HG03066 (cell line): ENCODE data around the gene C4B.
"Not testable (repeated sequence)": the region's sequence is repeated elsewhere in the genome, so short reads cannot be mapped to it uniquely, and the experiment has no call there.

Experiments
- ATAC-seq: cut with Tn5 transposase; IDR thresholded peaks from one replicate; pipeline ENCODE4 v1.9.1; 2021; ENCODE audit warnings: low read depth; ENCODE audit not compliant: unreplicated experiment

Gene C4B

DNA sequence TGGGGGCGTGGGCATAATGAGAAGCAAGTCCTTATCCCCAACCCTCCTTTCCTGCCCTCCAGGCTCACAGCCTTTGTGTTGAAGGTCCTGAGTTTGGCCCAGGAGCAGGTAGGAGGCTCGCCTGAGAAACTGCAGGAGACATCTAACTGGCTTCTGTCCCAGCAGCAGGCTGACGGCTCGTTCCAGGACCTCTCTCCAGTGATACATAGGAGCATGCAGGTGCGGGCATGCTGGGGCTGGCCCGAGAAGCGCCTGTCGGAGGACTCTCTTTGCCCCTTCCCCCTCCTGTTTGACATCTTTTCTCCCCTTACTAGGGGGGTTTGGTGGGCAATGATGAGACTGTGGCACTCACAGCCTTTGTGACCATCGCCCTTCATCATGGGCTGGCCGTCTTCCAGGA lies 14.0 kb downstream of the C4B start:
- not testable (repeated sequence) for ATAC-seq

DNA sequence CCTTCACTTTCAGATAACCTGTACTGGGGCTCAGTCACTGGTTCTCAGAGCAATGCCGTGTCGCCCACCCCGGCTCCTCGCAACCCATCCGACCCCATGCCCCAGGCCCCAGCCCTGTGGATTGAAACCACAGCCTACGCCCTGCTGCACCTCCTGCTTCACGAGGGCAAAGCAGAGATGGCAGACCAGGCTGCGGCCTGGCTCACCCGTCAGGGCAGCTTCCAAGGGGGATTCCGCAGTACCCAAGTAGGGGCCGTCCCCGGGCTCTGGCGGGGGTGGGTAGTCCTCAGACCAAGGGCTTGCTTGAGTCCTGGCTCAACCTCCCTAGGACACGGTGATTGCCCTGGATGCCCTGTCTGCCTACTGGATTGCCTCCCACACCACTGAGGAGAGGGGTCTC lies 15.0 kb downstream of the C4B start:
- not testable (repeated sequence) for ATAC-seq

GRCh38 chr6:32035283-32036013 lies 20.9 kb downstream of the C4B start:
- ATAC-seq: not testable (repeated sequence)

DNA sequence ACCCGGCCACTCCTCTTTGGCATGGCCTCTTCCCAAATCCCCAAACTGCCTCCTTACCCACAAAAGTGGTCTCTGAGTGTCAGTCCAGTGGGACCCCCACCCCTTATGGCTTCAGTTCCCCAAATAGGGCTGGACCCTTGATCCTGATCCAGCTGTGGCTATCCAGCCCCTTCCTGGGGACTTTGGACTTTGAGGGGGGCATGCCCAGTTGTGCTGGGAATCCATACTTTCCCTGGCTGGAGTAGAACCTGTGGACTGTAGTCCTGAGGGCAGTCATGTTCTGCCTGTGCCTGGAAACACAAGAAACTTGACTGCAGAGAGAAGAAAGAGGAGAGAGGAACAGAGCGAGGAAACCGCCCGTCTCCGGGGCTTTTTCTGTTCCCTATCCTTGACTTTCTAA lies 22.5 kb downstream of the C4B start:
- ATAC-seq: not testable (repeated sequence)

DNA sequence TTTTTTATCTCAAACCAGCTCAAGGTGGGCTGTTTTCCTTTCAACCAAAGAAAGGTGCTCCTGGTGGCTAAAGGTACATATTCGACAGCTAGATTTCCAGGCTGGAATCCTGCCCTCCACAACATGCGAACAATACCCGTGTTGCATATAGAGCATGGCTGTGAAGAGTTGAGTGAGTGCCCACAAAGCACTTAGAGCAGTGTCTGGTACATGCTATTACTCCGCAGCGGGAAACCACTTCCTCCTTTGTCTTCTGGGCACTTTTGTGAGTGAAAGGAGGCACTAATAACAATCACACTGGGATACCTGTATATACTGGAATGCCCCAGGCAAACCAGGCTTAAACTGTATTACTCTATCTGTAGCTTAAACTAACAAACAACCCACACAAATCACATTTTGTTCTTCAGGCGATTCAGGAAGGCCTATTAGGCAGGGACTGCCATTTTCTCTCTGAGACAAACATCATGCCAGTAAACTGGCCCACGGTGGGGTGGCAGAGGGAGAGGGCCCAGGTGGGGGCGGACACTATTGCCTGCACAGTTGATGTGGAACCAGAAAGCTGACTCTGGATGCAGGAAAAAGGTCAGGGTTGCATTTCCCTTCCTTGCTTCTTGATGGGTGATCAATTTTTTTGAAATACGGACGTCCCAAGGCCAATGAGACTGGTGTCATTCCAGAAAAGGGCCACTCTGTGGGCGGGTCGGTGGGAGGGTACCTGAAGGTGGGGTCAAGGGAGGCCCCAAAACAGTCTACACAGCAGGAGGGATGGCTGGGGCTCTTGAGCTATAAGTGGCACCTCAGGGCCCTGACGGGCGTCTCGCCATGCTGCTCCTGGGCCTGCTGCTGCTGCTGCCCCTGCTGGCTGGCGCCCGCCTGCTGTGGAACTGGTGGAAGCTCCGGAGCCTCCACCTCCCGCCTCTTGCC lies 23.3 kb downstream of the C4B start, which contains the start of gene CYP21A2:
TSS of gene CYP21A2 (plus strand) at position 818 of the 927 bp plus-strand sequence. CDS start at position 826, 8 bp downstream.
- ATAC-seq: not testable (repeated sequence)

DNA sequence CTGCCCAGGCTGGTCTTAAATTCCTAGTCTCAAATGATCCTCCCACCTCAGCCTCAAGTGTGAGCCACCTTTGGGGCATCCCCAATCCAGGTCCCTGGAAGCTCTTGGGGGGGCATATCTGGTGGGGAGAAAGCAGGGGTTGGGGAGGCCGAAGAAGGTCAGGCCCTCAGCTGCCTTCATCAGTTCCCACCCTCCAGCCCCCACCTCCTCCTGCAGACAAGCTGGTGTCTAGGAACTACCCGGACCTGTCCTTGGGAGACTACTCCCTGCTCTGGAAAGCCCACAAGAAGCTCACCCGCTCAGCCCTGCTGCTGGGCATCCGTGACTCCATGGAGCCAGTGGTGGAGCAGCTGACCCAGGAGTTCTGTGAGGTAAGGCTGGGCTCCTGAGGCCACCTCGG lies 24.3 kb downstream of the C4B start:
- ATAC-seq: not testable (repeated sequence)

GRCh38 chr6:32039321-32040274 lies 25.0 kb downstream of the C4B start:
- not testable (repeated sequence) for ATAC-seq

DNA sequence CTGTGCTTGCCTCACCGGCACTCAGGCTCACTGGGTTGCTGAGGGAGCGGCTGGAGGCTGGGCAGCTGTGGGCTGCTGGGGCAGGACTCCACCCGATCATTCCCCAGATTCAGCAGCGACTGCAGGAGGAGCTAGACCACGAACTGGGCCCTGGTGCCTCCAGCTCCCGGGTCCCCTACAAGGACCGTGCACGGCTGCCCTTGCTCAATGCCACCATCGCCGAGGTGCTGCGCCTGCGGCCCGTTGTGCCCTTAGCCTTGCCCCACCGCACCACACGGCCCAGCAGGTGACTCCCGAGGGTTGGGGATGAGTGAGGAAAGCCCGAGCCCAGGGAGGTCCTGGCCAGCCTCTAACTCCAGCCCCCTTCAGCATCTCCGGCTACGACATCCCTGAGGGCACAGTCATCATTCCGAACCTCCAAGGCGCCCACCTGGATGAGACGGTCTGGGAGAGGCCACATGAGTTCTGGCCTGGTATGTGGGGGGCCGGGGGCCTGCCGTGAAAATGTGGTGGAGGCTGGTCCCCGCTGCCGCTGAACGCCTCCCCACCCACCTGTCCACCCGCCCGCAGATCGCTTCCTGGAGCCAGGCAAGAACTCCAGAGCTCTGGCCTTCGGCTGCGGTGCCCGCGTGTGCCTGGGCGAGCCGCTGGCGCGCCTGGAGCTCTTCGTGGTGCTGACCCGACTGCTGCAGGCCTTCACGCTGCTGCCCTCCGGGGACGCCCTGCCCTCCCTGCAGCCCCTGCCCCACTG lies 25.9 kb downstream of the C4B start:
- not testable (repeated sequence) for ATAC-seq

DNA sequence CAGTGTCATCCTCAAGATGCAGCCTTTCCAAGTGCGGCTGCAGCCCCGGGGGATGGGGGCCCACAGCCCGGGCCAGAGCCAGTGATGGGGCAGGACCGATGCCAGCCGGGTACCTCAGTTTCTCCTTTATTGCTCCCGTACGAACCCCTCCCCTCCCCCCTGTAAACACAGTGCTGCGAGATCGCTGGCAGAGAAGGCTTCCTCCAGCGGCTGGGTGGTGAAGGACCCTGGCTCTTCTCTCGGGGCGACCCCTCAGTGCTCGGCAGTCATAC lies 26.4 kb downstream of the C4B start:
- not testable (repeated sequence) for ATAC-seq

GRCh38 chr6:32041385-32041784 lies 26.8 kb downstream of the C4B start:
- ATAC-seq: not testable (repeated sequence)

GRCh38 chr6:32042276-32042675 lies 27.7 kb downstream of the C4B start:
- not testable (repeated sequence) for ATAC-seq

GRCh38 chr6:32043589-32044380 lies 29.2 kb downstream of the C4B start:
- ATAC-seq: not testable (repeated sequence)

- ATAC-seq: not testable (repeated sequence)
Measured at GRCh38 chr6:32044916-32045315, 30.3 kb downstream of the C4B start.

DNA sequence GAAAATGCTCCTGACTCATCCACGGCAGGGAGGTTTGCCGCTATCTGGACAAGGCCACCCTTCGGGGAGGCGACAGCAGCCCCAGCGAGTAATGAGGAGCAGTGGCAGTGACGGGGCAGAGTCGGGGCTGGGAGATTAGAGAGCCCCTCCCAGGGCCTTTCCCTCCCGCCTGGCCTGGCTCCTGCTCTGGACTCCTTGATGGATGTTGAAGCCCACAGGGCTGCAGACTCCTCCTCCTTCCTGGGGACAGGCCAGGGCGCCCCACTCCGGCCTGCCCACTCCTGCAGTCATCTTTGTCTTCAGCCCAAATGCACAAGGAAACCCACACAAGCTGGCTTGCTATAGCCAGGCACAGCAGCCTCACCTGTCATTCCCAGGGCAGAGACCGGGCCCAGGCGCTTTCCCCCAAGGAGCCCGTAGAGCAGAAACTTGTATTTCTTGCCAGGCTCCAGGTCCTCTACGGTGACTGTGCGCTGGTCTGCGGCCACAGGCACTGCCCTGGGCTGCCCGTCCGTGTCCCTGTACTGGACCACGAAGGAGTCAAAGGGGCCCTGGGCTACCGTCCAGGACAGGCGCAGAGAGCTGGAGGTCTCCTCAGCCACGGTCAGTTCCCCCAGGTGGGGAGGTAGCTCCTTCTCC lies 31.3 kb downstream of the C4B start:
- no peak for ATAC-seq

- no peak for ATAC-seq
Measured at GRCh38 chr6:32046450-32047083, 32.0 kb downstream of the C4B start.

DNA sequence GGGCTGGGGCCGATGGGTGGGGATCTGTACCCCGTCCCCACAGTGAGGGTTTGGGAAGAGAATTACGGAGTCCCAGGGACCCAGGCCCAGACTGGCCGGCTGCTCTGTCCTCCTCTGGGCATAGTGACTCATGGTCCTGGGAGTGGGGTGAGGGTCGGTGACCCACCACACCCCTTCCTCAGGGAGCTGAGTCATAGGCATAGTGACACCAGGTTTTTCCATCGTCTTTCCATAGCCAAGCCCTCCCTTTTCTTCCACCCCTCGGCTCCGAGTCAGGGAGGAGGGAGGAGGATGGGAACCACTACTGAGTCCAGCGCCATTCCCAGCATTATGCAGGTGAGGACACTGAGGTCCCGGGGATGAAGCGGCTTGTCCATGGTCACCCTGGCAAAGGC lies 32.5 kb downstream of the C4B start:
- ATAC-seq: no peak

GRCh38 chr6:32047539-32047854 lies 32.9 kb downstream of the C4B start:
- no peak for ATAC-seq
